ENCODE measurements around the gene NPAS4. TPM values are rescaled to one million over a fixed set of nuclear protein-coding genes. Genes with fewer than 3 reads are reported as not detected.

NPAS4 gene
- total and polyA plus RNA-seq, 9 of the 15 experiments (the other 6 are each of a cell fraction or from before 2014, with no cell fraction given) = not detected

GRCh38 chr11:66371627-66372415, 49.0 kb upstream of the NPAS4 start, which contains the start of gene SLC29A2 (continued):
- TF ChIP-seq ETS1 (conservative IDR thresholded peaks at IDR 0.05; ENCODE audit: control insufficient read depth, low read depth, low read length) (no peak), TFAM (CRISPR knock-in tag; conservative IDR thresholded peaks at IDR 0.05) (no peak), ZZZ3 (IDR thresholded peaks at IDR 0.05) (no peak), ZNF197 (CRISPR knock-in tag; IDR thresholded peaks at IDR 0.05; ENCODE audit: low read depth) (0 out of 2 replicates have a peak, but pooled peaks have one; percentile 5), POLR2B (IDR thresholded peaks at IDR 0.05; ENCODE audit: low read depth, partially characterized antibody) (peak; percentile 57), CBX8 (IDR thresholded peaks at IDR 0.05; ENCODE audit: borderline replicate concordance, extremely low read depth, low read depth, low read length, poor library complexity, severe bottlenecking) (no peak), CHD2 (IDR thresholded peaks at IDR 0.05; ENCODE audit: low read depth, low read length) (peak; percentile 17; the same call in 1 of the 2 replicates), MTA3 (IDR thresholded peaks at IDR 0.05; ENCODE audit: borderline replicate concordance) (0 out of 2 replicates have a peak, but pooled peaks have one; percentile 27), ZNF224 (CRISPR knock-in tag; IDR thresholded peaks at IDR 0.05) (no peak), KLF1 (tag; IDR thresholded peaks at IDR 0.05) (no peak), GTF2A2 (tag; IDR thresholded peaks at IDR 0.05) (no peak), STAG1 (CRISPR knock-in tag; IDR thresholded peaks at IDR 0.05; ENCODE audit: borderline replicate concordance) (no peak), RFX1 (IDR thresholded peaks at IDR 0.05) (no peak), HCFC1 (IDR thresholded peaks at IDR 0.05; ENCODE audit: low read depth, low read length) (peak; percentile 7; the same call in 1 of the 2 replicates), CHCHD3 (CRISPR knock-in tag; IDR thresholded peaks at IDR 0.05) (no peak), FOS (IDR thresholded peaks at IDR 0.05; ENCODE audit: extremely low read depth, insufficient read length) (no peak), ZNF174 (CRISPR knock-in tag; IDR thresholded peaks at IDR 0.05) (no peak), ESRRB (CRISPR knock-in tag; IDR thresholded peaks at IDR 0.05; ENCODE audit: borderline replicate concordance) (no peak), ZNF324 (CRISPR knock-in tag; IDR thresholded peaks at IDR 0.05) (no peak), BDP1 (IDR thresholded peaks at IDR 0.05; ENCODE audit: insufficient read depth, insufficient read length) (no peak), TBP (optimal IDR thresholded peaks at IDR 0.05; ENCODE audit: low read depth, low read length) (peak; percentile 49), TARDBP (IDR thresholded peaks at IDR 0.05) (no peak), AFF4 (CRISPR knock-in tag; IDR thresholded peaks at IDR 0.05) (no peak; the same call in 1 of the 2 replicates), NCOA1 (IDR thresholded peaks at IDR 0.05; ENCODE audit: low read depth) (no peak)
